ENCODE measurements around the gene RSPH9.

The RSPH9 gene

GRCh38 chr6:43644940-43645612 lies at the start of gene RSPH9:
TSS of gene RSPH9 (plus strand) at chr6:43645036. CDS start at chr6:43645099, 63 bp downstream.
- DNase-seq (ENCODE audit: low read depth in 2 of 2), result peak in 1 of 2 donors; percentile 43

GRCh38 chr6:43600595-43600994 lies 44.2 kb upstream of the RSPH9 start:
- no peak for DNase-seq (ENCODE audit: low read depth in 2 of 2)

GRCh38 chr6:43604174-43604573 lies 40.7 kb upstream of the RSPH9 start:
- no peak for DNase-seq (ENCODE audit: low read depth in 2 of 2)

GRCh38 chr6:43606019-43606418 lies 38.8 kb upstream of the RSPH9 start:
- no peak for DNase-seq (ENCODE audit: low read depth in 2 of 2)

GRCh38 chr6:43608310-43608763 lies 36.5 kb upstream of the RSPH9 start:
- DNase-seq (ENCODE audit: low read depth in 2 of 2), result peak; percentile 20 to 42

- no peak for DNase-seq (ENCODE audit: low read depth in 2 of 2)
These were observed 36.0 kb upstream of the RSPH9 start for GRCh38 chr6:43608807-43609206.

- no peak for DNase-seq (ENCODE audit: low read depth in 2 of 2)
These were observed 35.4 kb upstream of the RSPH9 start for GRCh38 chr6:43609402-43609801.

GRCh38 chr6:43610431-43610830 lies 34.4 kb upstream of the RSPH9 start:
- DNase-seq (ENCODE audit: low read depth in 2 of 2), result no peak

GRCh38 chr6:43613721-43614395 lies 31.0 kb upstream of the RSPH9 start:
- DNase-seq (ENCODE audit: low read depth in 2 of 2), result no peak

- no peak for DNase-seq (ENCODE audit: low read depth in 2 of 2)
These were observed 30.5 kb upstream of the RSPH9 start for GRCh38 chr6:43614396-43614730.

GRCh38 chr6:43616725-43617472 lies 27.9 kb upstream of the RSPH9 start:
- no peak for DNase-seq (ENCODE audit: low read depth in 2 of 2)

GRCh38 chr6:43621078-43621835 lies 23.6 kb upstream of the RSPH9 start:
- DNase-seq (ENCODE audit: low read depth in 2 of 2), result no peak

GRCh38 chr6:43621836-43622180 lies 23.0 kb upstream of the RSPH9 start:
- DNase-seq (ENCODE audit: low read depth in 2 of 2), result no peak

- no peak for DNase-seq (ENCODE audit: low read depth in 2 of 2)
These were observed 22.3 kb upstream of the RSPH9 start for GRCh38 chr6:43622541-43622940.

GRCh38 chr6:43623880-43624785 lies 20.7 kb upstream of the RSPH9 start:
- DNase-seq (ENCODE audit: low read depth in 2 of 2), result no peak

- DNase-seq (ENCODE audit: low read depth in 2 of 2), result no peak
These were observed 20.0 kb upstream of the RSPH9 start for GRCh38 chr6:43624786-43625288.

- no peak for DNase-seq (ENCODE audit: low read depth in 2 of 2)
These were observed 19.3 kb upstream of the RSPH9 start for GRCh38 chr6:43625393-43625992.

- no peak for DNase-seq (ENCODE audit: low read depth in 2 of 2)
These were observed 17.6 kb upstream of the RSPH9 start for GRCh38 chr6:43627008-43627825.

- peak; percentile 14 to 15 for DNase-seq (ENCODE audit: low read depth in 2 of 2)
These were observed 16.3 kb upstream of the RSPH9 start for GRCh38 chr6:43628393-43629103.
